ENCODE data around the gene TMC7.
"Not testable (repeated sequence)": the region's sequence is repeated elsewhere in the genome, so short reads cannot be mapped to it uniquely, and the experiment has no call there.

GRCh38 chr16:18956658-18957241, 27.0 kb upstream of the TMC7 start:
- not testable (repeated sequence) for TF ChIP-seq CTCF, POLR2A, POLR2AphosphoS5, EP300 (IDR thresholded peaks at IDR 0.05)
